Lower leg skin (tissue), 4 donors: ENCODE data around the gene OBP2A. TPM values are rescaled to one million over a fixed set of nuclear protein-coding genes. Genes with fewer than 3 reads are reported as not detected.
"Not testable (repeated sequence)": the region's sequence is repeated elsewhere in the genome, so short reads cannot be mapped to it uniquely, and the experiment has no call there.

Source experiments
- DNase-seq, 2 donors: peaks; one replicate each; pipeline ENCODE4 v3.0.0-alpha.2; 2019; ENCODE audit warnings: low spot score in 2 of 2
- H3K4me3 ChIP-seq: fragments of 200-600 bp; sonication (generic); 2 replicates; pipeline ENCODE4 v1.5.1; 2017; ENCODE audit warnings: mild to moderate bottlenecking, low read depth; ENCODE audit not compliant: poor library complexity, severe bottlenecking
- POLR2A ChIP-seq, 2 donors: fragments of 450-650 bp; IDR thresholded peaks; one replicate each; pipeline ENCODE4 v1.6.1; 2016 to 2017; ENCODE audit warnings: antibody characterized with exemption in 2 of 2, mild to moderate bottlenecking in 1 of 2, moderate library complexity in 1 of 2
- WGBS, 2 donors: methylation state at CpG; one replicate each; pipeline ENCODE4 v1.1.5; 2018; 5-methylcytosine and 5-hydroxymethylcytosine counted together
- intact Hi-C: fragments of 100-400 bp; cut with DNase I; formaldehyde crosslinking; loops from one replicate; pipeline ENCODE4 v1.15.0; 2023; ENCODE audit warnings: low total_unique reads
- total RNA-seq, 4 donors: library from RNA; depleted of rRNA; stranded (reverse); fragments of >200 nt; gene quantifications; one replicate each; pipeline ENCODE4 v1.1.0, GENCODE V29; 2016
- TF ChIP-seq, protein P1 (sequence below), 3 donors: fragments of 450-650 bp; IDR thresholded peaks; one replicate each; pipeline ENCODE4 v1.5.1; 2016; ENCODE audit warnings: antibody characterized with exemption in 3 of 3, mild to moderate bottlenecking in 3 of 3, moderate library complexity in 2 of 3

OBP2A gene
- total RNA-seq, 4 donors from 2014 or later: 4.7 to 6.6 TPM; not detected in 2

DNA sequence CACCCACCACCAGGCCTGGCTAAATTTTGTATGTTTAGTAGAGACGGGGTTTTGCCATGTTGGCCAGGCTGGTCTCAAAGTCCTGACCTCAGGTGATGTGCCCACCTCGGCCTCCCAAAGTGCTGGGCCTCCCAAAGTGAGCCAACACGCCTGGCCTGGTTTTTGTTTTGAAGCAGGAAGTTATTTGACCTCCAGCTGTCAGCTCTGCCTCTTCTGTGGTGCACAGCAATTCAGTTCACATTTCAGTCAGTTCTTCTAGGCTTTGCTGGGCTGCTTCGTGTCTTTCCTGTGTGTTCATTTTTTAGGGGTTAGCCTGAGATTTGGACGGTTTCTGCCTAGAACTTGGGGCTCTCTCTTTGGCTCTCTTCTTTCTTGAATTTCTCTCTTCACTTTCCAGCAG lies 15.8 kb upstream of the OBP2A start:
- intact Hi-C loops: no loop called here
- TF ChIP-seq, protein P1, sequence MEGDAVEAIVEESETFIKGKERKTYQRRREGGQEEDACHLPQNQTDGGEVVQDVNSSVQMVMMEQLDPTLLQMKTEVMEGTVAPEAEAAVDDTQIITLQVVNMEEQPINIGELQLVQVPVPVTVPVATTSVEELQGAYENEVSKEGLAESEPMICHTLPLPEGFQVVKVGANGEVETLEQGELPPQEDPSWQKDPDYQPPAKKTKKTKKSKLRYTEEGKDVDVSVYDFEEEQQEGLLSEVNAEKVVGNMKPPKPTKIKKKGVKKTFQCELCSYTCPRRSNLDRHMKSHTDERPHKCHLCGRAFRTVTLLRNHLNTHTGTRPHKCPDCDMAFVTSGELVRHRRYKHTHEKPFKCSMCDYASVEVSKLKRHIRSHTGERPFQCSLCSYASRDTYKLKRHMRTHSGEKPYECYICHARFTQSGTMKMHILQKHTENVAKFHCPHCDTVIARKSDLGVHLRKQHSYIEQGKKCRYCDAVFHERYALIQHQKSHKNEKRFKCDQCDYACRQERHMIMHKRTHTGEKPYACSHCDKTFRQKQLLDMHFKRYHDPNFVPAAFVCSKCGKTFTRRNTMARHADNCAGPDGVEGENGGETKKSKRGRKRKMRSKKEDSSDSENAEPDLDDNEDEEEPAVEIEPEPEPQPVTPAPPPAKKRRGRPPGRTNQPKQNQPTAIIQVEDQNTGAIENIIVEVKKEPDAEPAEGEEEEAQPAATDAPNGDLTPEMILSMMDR (IDR thresholded peaks at IDR 0.05): no peak
- TF ChIP-seq POLR2A (IDR thresholded peaks at IDR 0.05): no peak
- 83 to 92% methylated on average over 5 of the region's 5 CpGs for whole genome bisulfite sequencing, 2 donors
- peak in 1 of 2 donors; percentile 42 for DNase-seq
- H3K4me3 ChIP-seq: no peak overlapping the region

DNA sequence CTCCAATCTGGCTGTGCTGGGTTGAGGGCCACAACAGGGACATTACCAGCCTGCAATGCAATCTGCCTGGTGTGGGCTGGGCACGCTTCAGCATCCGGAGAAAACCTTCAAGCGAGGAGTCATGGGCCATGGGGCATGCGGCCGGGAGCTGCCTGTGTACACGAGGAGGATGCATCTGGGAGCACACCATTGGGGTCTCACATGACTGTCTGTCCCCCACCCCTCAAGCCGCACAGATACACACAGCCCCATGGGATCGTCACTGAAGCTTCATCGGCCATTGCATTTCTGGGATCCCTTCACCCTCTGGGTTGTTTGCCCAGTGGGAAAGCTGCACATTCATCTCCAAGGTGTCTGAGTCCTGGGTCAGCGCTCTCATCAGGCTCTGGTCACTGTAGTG lies 14.8 kb upstream of the OBP2A start:
- TF ChIP-seq, protein P1 (IDR thresholded peaks at IDR 0.05): no peak
- no peak for TF ChIP-seq POLR2A (IDR thresholded peaks at IDR 0.05)
- intact Hi-C loops: no loop called here
- DNase-seq: peak in 1 of 2 donors; percentile 77
- WGBS, 2 donors: 88 to 96% methylated on average over 6 to 9 of the region's 10 CpGs
- no peak overlapping the region for H3K4me3 ChIP-seq

DNA sequence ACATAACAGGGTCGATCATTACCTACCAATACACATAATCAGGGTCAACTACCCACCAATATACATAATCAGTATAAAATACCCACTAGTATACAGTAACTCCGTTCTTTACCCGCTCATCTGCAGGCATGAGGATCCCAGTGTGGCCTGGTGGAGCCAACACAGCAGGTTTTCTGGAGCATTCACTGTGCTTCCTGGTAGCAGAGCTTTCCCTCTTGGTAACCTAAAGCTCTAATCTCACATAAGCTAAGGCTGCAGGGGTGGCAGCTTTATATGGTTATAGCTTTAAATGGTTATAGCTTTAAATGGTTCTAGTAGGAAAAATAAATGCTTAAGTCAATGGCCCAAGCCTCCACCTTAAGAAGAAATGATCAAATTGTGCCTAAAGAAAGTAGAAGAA lies 12.8 kb upstream of the OBP2A start:
- H3K4me3 ChIP-seq: no peak overlapping the region
- no peak for TF ChIP-seq POLR2A (IDR thresholded peaks at IDR 0.05)
- TF ChIP-seq, protein P1 (IDR thresholded peaks at IDR 0.05): no peak
- intact Hi-C loops: no loop called here
- 89 to 94% methylated on average over 3 of the region's 3 CpGs for WGBS, 2 donors
- no peak for DNase-seq

DNA sequence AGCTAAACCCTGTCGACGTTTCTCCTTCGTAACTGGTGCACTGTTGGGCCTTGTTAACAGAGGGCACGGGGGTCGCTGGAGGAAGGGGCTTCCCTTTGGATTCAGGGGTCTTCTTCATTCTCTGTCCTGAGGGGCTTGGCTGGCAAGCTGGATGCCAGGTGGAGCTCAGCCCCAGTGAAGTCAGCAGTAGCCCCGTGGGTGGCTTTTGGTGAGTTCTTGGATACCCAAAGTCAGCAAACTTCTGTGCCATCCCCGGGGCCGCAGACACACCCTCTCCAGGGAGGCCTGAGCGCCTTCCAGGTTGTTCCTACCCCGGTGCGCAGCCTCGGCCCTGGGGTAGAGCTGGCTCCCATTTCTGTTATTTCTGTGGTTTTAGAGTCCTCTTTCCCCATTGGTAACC lies 12.3 kb upstream of the OBP2A start:
- intact Hi-C loops: no loop called here
- no peak overlapping the region for H3K4me3 ChIP-seq
- peak in 1 of 2 donors; percentile 60 for DNase-seq
- 83 to 84% methylated on average over 12 of the region's 12 CpGs for WGBS, 2 donors
- TF ChIP-seq, protein P1 (IDR thresholded peaks at IDR 0.05): no peak
- no peak for TF ChIP-seq POLR2A (IDR thresholded peaks at IDR 0.05)

DNA sequence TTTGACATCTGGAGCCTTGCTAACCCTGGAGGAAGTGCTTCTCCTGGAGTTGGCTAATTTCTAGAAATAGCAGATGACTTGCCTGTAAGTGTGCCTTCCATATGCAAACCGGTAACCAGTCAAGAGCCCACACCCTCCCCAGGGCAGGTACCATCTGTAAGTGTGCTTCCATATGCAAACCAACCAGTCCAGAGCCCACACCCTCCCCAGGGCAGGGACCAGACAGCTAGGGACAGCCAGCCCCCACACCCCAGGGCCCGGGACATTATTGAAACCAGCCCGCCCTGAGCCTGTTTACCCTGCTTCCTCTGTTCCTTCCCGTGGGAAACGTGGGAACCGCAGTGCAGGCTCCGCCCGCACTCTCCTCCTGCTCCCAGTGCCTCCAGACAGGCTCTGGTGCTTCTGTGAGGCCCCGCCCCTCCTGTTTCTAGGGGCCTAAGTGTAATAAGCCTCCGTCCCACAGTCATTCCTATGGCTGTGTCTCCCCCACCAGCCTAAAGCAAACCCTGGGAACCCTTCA lies 11.7 kb upstream of the OBP2A start:
- 15 to 30% methylated on average over 10 of the region's 10 CpGs for WGBS, 2 donors
- intact Hi-C loops, H3K4me3 ChIP-seq: not testable (repeated sequence)
- DNase-seq: peak in 1 of 2 donors; percentile 69

DNA sequence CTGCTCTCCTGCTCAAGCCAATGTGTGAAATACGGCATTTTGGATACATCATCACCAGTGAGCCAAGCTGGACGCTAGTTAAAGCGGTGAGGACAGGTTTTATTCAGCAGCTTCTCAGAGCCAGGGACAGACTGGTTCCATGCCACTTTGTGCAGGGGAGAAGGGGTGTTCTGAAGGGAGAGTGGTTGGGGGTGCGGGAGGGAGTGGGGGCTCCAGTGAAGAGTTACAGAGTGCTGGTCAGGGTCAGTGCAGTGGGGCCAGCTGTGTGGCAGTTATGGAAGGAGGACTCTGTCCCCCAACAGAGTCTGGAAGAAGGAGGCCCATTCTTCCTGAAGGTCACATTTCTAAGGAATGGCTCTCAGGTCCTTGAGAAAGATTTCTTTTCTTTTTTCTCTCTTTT lies 11.1 kb upstream of the OBP2A start:
- WGBS, 2 donors: 73 to 83% methylated on average over 4 of the region's 4 CpGs
- DNase-seq, intact Hi-C loops, H3K4me3 ChIP-seq: not testable (repeated sequence)

DNA sequence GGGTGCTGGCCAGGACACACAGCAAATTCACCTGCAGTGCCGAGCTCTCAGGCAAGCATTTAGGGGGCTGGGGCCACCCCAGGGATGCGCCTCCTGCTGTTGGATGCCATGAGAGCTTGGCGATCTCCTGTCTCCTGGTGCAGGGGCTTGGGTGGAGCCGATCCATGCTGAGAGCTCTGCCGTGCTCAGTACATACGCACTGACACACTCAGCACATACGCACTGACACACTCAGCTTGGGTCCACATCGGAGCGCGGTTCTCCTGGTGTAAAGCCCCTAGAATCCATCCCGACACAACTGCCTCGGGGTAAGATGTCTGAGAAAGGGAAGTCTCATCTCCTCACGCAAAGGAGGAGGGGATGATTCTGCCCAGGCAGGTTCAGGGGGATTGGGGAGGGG lies 10.3 kb upstream of the OBP2A start:
- intact Hi-C loops: not testable (repeated sequence)

More for the DNA sequence above, 10.3 kb upstream of the OBP2A start:
- DNase-seq: peak in 1 of 2 donors; percentile 78
- not testable (repeated sequence) for H3K4me3 ChIP-seq
- WGBS, 2 donors: 62 to 71% methylated on average over 7 to 13 of the region's 13 CpGs
